Measurements from ENCODE around the gene IFITM1.

DNA sequence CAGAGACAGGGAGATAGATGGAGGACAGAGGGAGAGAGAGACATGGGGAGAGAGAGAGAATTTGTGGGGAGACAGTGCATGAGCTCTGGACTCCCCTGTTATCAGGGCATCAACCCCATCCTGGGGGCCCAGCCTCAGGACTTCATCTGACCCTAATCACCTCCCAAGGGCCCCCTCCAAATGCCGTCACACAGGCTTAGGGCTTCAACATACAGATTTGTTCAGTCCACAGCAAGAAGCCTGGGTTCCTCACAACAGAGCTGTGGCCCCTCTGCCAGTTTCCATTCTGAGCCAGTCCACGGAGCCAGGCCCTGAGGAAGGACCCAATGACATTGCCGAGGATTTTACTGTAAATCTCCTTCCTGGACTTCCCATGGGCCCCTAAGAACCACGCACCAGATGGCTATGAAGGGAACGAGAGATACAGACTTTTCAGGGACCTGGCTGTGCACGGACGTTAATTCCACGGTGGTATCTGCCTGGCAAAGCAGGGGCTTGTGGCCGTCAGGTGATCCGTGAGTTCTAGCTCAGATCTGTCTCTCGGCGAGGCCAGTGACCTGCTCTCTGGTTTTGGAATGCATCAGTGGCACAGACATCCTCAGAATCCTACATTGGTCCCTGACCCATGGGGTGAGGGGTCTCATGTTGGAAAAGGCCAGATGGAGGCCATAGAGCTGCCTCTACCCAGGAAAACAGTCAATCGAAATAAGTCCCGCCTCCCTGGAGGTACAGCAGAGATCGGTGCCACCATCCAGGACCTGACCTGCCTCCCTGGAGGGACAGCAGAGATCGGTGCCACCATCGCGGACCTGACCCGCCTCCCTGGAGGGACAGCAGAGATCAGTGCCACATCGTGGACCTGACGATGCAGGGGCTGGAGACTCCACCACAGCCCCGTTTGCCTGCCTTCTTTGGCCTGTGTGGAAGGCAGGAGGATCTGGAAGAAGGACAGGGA, 46.8 kb downstream of the IFITM1 start:
- TF ChIP-seq, protein P1, sequence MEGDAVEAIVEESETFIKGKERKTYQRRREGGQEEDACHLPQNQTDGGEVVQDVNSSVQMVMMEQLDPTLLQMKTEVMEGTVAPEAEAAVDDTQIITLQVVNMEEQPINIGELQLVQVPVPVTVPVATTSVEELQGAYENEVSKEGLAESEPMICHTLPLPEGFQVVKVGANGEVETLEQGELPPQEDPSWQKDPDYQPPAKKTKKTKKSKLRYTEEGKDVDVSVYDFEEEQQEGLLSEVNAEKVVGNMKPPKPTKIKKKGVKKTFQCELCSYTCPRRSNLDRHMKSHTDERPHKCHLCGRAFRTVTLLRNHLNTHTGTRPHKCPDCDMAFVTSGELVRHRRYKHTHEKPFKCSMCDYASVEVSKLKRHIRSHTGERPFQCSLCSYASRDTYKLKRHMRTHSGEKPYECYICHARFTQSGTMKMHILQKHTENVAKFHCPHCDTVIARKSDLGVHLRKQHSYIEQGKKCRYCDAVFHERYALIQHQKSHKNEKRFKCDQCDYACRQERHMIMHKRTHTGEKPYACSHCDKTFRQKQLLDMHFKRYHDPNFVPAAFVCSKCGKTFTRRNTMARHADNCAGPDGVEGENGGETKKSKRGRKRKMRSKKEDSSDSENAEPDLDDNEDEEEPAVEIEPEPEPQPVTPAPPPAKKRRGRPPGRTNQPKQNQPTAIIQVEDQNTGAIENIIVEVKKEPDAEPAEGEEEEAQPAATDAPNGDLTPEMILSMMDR (IDR thresholded peaks at IDR 0.05; ENCODE audit: poor library complexity, severe bottlenecking) = no peak
- TF ChIP-seq EZH2 (IDR thresholded peaks at IDR 0.05; ENCODE audit: borderline replicate concordance, insufficient read depth, low read length, poor library complexity, severe bottlenecking) (no peak), RAD21 (conservative IDR thresholded peaks at IDR 0.05) (no peak), POLR2AphosphoS5 (IDR thresholded peaks at IDR 0.05) (no peak), EP300 (conservative IDR thresholded peaks at IDR 0.05; ENCODE audit: poor library complexity, severe bottlenecking) (no peak)
- TF ChIP-seq, protein P2, sequence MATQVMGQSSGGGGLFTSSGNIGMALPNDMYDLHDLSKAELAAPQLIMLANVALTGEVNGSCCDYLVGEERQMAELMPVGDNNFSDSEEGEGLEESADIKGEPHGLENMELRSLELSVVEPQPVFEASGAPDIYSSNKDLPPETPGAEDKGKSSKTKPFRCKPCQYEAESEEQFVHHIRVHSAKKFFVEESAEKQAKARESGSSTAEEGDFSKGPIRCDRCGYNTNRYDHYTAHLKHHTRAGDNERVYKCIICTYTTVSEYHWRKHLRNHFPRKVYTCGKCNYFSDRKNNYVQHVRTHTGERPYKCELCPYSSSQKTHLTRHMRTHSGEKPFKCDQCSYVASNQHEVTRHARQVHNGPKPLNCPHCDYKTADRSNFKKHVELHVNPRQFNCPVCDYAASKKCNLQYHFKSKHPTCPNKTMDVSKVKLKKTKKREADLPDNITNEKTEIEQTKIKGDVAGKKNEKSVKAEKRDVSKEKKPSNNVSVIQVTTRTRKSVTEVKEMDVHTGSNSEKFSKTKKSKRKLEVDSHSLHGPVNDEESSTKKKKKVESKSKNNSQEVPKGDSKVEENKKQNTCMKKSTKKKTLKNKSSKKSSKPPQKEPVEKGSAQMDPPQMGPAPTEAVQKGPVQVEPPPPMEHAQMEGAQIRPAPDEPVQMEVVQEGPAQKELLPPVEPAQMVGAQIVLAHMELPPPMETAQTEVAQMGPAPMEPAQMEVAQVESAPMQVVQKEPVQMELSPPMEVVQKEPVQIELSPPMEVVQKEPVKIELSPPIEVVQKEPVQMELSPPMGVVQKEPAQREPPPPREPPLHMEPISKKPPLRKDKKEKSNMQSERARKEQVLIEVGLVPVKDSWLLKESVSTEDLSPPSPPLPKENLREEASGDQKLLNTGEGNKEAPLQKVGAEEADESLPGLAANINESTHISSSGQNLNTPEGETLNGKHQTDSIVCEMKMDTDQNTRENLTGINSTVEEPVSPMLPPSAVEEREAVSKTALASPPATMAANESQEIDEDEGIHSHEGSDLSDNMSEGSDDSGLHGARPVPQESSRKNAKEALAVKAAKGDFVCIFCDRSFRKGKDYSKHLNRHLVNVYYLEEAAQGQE (IDR thresholded peaks at IDR 0.05; ENCODE audit: borderline replicate concordance) = no peak

Measured in neural cell (in vitro differentiated cells).